GM23338 (cell line): ENCODE measurements around the gene POLD2. TPM values are rescaled to one million over a fixed set of nuclear protein-coding genes. Genes with fewer than 3 reads are reported as not detected.

ENCODE experiments used
- ATAC-seq: fragments of 200-7000 bp; cut with Tn5 transposase; 3 replicates; pipeline ENCODE4 v1.9.1; 2020
- DNase-seq: peaks from one replicate; pipeline ENCODE4 v3.0.0-alpha.2; 2015; ENCODE audit warnings: low spot score
- H2AFZ ChIP-seq: fragments of 200-600 bp; sonication (generic); 2 replicates; pipeline ENCODE4 v1.8.0; 2016; ENCODE audit warnings: antibody characterized with exemption, mild to moderate bottlenecking, moderate library complexity
- H3F3A ChIP-seq: fragments of 200-600 bp; sonication (generic); replicated peaks from 2 replicates; pipeline ENCODE4 v1.8.0; 2017; ENCODE audit warnings: antibody characterized with exemption, mixed run types, low read depth
- H3K27ac ChIP-seq: fragments of 200-600 bp; sonication (generic); 2 replicates; pipeline ENCODE4 v1.6.1; 2016; ENCODE audit warnings: low read depth
- H3K27me3 ChIP-seq: fragments of 200-600 bp; sonication (generic); 2 replicates; pipeline ENCODE4 v1.8.0; 2016; ENCODE audit warnings: mild to moderate bottlenecking, mixed run types, moderate library complexity; ENCODE audit not compliant: insufficient read depth
- H3K36me3 ChIP-seq: fragments of 200-600 bp; sonication (generic); 2 replicates; pipeline ENCODE4 v1.8.0; 2016; ENCODE audit warnings: mild to moderate bottlenecking; ENCODE audit not compliant: insufficient read depth
- H3K4me1 ChIP-seq: fragments of 200-600 bp; sonication (generic); 2 replicates; pipeline ENCODE4 v1.8.0; 2016; ENCODE audit warnings: mild to moderate bottlenecking, moderate library complexity; ENCODE audit not compliant: insufficient read depth
- H3K4me2 ChIP-seq: fragments of 200-600 bp; sonication (generic); 2 replicates; pipeline ENCODE4 v1.7.1; 2017; ENCODE audit warnings: mixed run types
- H3K4me3 ChIP-seq: fragments of 200-600 bp; sonication (generic); 2 replicates; pipeline ENCODE4 v1.6.1; 2016; ENCODE audit warnings: mixed run types
- H3K79me2 ChIP-seq: fragments of 200-600 bp; sonication (generic); replicated peaks from 2 replicates; pipeline ENCODE4 v1.8.0; 2017; ENCODE audit warnings: mild to moderate bottlenecking; ENCODE audit not compliant: insufficient read depth
- H3K9me2 ChIP-seq: fragments of 200-600 bp; sonication (generic); 2 replicates; pipeline ENCODE4 v1.8.0; 2017; ENCODE audit not compliant: insufficient read depth
- H4K20me1 ChIP-seq: fragments of 200-600 bp; sonication (generic); replicated peaks from 2 replicates; pipeline ENCODE4 v1.8.0; 2017; ENCODE audit warnings: mild to moderate bottlenecking; ENCODE audit not compliant: insufficient read depth
- H3K27ac Mint-ChIP-seq: 2 replicates; pipeline ENCODE4 v1.8.0; 2020; ENCODE audit warnings: inconsistent platforms, mild to moderate bottlenecking, moderate library complexity, mixed read lengths
- H3K27me3 Mint-ChIP-seq: 3 replicates; pipeline ENCODE4 v1.8.0; 2022; ENCODE audit warnings: low read depth, mild to moderate bottlenecking, moderate library complexity, mixed read lengths, inconsistent platforms; ENCODE audit not compliant: insufficient read depth, poor library complexity
- H3K36me3 Mint-ChIP-seq: 3 replicates; pipeline ENCODE4 v1.8.0; 2021; ENCODE audit warnings: low read depth, mild to moderate bottlenecking, inconsistent platforms, moderate library complexity, mixed read lengths
- H3K4me1 Mint-ChIP-seq: 3 replicates; pipeline ENCODE4 v1.8.0; 2020; ENCODE audit warnings: mild to moderate bottlenecking, inconsistent platforms, mixed read lengths
- H3K4me3 Mint-ChIP-seq: 3 replicates; pipeline ENCODE4 v1.8.0; 2021; ENCODE audit warnings: moderate library complexity, mild to moderate bottlenecking, inconsistent platforms, mixed read lengths
- H3K9me3 Mint-ChIP-seq: 3 replicates; pipeline ENCODE4 v1.8.0; 2020; ENCODE audit warnings: moderate library complexity, mild to moderate bottlenecking, inconsistent platforms, mixed read lengths
- CREB1 ChIP-seq: fragments of 250-450 bp; sonication (Bioruptor Pico); IDR thresholded peaks from 2 replicates; pipeline ENCODE4 v1.5.0; 2020; ENCODE audit warnings: low read depth, mild to moderate bottlenecking, moderate library complexity
- EZH2 ChIP-seq: fragments of 200-600 bp; sonication (generic); IDR thresholded peaks from one replicate; pipeline ENCODE4 v1.8.0; 2017; ENCODE audit warnings: antibody characterized with exemption, mild to moderate bottlenecking, low read depth; ENCODE audit not compliant: unreplicated experiment
- JUNB ChIP-seq: IDR thresholded peaks from one replicate; pipeline ENCODE4 v1.6.1; 2016; ENCODE audit warnings: antibody characterized with exemption; ENCODE audit not compliant: unreplicated experiment
- NANOG ChIP-seq: IDR thresholded peaks from 2 replicates; pipeline ENCODE4 v1.6.1; 2016; ENCODE audit warnings: antibody characterized with exemption, borderline replicate concordance
- STAT1 ChIP-seq: IDR thresholded peaks from one replicate; pipeline ENCODE4 v1.6.1; 2016; ENCODE audit warnings: antibody characterized with exemption; ENCODE audit not compliant: unreplicated experiment
- ZNF114 ChIP-seq: fragments of 250-450 bp; sonication (Bioruptor Pico); IDR thresholded peaks from 2 replicates; pipeline ENCODE4 v1.5.0; 2020; ENCODE audit warnings: mild to moderate bottlenecking, moderate library complexity
- ZNF331 ChIP-seq: fragments of 250-450 bp; sonication (Bioruptor Pico); IDR thresholded peaks from 2 replicates; pipeline ENCODE4 v1.5.0; 2020; ENCODE audit warnings: low read depth, mild to moderate bottlenecking, moderate library complexity
- polyA plus RNA-seq: library from polyadenylated mRNA; unstranded; fragments of >200 nt; fragmentation: Nextera tagmentation; extraction: Ambion mirVana; gene quantifications from 2 replicates; pipeline ENCODE4 v1.2.1, GENCODE V29; 2016
- total RNA-seq: library from RNA; depleted of rRNA; stranded (reverse); fragments of >200 nt; shearing (Covaris generic); gene quantifications from 2 replicates; pipeline ENCODE4 v1.2.3, GENCODE V29; 2014
- TF ChIP-seq, protein P1 (sequence below): fragments of 250-450 bp; sonication (Bioruptor Pico); IDR thresholded peaks from 2 replicates; pipeline ENCODE4 v1.5.0; 2020; ENCODE audit warnings: mild to moderate bottlenecking, moderate library complexity
- TF ChIP-seq, protein P2 (sequence below), 2 experiments: fragments of 200-600 bp in 1 of 2; sonication (generic) in 1 of 2; conservative IDR thresholded peaks; 2 replicates each; pipeline versions ENCODE4 v1.5.1 to v1.6.1; 2016 to 2017; ENCODE audit warnings: antibody characterized with exemption in 2 of 2, low read depth in 2 of 2, mild to moderate bottlenecking in 2 of 2, moderate library complexity in 1 of 2
- TF ChIP-seq, protein P3 (sequence below): IDR thresholded peaks from one replicate; pipeline ENCODE4 v1.6.1; 2018; ENCODE audit warnings: antibody characterized with exemption; ENCODE audit not compliant: unreplicated experiment
- TF ChIP-seq, protein P4 (sequence below): IDR thresholded peaks from 2 replicates; pipeline ENCODE4 v1.6.1; 2016; ENCODE audit warnings: antibody characterized with exemption

POLD2 gene
- total and polyA plus RNA-seq, 2 experiments from 2014 or later, result 101 to 127 TPM

DNA sequence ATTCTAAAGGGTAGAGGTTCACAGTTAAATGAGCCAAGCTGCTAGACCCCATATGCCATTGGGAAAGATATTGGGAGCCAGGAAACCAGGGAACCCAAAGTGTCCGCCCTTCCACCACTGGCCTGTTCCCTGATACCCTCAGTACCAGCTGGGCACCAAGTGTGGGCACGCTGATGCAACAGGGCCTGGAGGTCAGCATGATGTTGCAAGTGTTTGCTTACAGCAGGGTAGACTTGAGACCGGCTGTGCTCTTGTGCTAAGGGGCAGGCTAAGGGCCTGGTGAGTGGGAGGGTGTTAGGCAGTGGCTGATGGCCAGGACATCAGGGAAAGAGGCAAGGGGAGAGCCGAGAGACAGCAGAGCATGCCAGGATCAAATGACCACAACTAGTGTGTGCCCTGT lies 38.8 kb upstream of the POLD2 start (continued):
- TF ChIP-seq, protein P1, sequence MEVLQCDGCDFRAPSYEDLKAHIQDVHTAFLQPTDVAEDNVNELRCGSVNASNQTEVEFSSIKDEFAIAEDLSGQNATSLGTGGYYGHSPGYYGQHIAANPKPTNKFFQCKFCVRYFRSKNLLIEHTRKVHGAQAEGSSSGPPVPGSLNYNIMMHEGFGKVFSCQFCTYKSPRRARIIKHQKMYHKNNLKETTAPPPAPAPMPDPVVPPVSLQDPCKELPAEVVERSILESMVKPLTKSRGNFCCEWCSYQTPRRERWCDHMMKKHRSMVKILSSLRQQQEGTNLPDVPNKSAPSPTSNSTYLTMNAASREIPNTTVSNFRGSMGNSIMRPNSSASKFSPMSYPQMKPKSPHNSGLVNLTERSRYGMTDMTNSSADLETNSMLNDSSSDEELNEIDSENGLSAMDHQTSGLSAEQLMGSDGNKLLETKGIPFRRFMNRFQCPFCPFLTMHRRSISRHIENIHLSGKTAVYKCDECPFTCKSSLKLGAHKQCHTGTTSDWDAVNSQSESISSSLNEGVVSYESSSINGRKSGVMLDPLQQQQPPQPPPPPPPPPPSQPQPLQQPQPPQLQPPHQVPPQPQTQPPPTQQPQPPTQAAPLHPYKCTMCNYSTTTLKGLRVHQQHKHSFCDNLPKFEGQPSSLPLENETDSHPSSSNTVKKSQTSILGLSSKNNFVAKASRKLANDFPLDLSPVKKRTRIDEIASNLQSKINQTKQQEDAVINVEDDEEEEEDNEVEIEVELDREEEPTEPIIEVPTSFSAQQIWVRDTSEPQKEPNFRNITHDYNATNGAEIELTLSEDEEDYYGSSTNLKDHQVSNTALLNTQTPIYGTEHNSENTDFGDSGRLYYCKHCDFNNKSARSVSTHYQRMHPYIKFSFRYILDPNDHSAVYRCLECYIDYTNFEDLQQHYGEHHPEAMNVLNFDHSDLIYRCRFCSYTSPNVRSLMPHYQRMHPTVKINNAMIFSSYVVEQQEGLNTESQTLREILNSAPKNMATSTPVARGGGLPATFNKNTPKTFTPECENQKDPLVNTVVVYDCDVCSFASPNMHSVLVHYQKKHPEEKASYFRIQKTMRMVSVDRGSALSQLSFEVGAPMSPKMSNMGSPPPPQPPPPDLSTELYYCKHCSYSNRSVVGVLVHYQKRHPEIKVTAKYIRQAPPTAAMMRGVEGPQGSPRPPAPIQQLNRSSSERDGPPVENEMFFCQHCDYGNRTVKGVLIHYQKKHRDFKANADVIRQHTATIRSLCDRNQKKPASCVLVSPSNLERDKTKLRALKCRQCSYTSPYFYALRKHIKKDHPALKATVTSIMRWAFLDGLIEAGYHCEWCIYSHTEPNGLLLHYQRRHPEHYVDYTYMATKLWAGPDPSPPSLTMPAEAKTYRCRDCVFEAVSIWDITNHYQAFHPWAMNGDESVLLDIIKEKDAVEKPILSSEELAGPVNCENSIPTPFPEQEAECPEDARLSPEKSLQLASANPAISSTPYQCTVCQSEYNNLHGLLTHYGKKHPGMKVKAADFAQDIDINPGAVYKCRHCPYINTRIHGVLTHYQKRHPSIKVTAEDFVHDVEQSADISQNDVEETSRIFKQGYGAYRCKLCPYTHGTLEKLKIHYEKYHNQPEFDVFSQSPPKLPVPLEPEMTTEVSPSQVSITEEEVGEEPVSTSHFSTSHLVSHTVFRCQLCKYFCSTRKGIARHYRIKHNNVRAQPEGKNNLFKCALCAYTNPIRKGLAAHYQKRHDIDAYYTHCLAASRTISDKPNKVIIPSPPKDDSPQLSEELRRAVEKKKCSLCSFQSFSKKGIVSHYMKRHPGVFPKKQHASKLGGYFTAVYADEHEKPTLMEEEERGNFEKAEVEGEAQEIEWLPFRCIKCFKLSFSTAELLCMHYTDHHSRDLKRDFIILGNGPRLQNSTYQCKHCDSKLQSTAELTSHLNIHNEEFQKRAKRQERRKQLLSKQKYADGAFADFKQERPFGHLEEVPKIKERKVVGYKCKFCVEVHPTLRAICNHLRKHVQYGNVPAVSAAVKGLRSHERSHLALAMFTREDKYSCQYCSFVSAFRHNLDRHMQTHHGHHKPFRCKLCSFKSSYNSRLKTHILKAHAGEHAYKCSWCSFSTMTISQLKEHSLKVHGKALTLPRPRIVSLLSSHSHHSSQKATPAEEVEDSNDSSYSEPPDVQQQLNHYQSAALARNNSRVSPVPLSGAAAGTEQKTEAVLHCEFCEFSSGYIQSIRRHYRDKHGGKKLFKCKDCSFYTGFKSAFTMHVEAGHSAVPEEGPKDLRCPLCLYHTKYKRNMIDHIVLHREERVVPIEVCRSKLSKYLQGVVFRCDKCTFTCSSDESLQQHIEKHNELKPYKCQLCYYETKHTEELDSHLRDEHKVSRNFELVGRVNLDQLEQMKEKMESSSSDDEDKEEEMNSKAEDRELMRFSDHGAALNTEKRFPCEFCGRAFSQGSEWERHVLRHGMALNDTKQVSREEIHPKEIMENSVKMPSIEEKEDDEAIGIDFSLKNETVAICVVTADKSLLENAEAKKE (CRISPR knock-in tag), result no peak
- TF ChIP-seq EZH2 (no peak), NANOG (no peak), CREB1 (CRISPR knock-in tag) (no peak)

DNA sequence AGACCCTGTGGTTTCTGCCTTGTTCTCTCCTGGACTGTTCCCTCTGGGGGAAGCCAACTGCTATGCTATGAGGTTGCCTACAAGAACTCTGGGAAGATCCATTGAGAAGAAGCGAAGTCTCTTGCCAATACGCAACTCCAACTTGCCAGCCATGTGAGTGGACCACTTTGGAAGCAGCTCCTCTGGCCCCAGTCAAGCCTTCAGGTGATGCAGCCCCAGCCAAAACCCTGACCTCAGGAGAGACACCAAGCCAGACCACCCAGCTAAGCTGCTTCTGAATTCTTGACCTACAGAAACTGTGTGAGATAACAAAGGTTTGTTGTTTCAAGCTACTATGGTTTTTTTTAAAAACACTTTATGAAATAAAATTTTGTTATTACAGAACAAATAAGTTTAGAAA lies 38.0 kb upstream of the POLD2 start:
- no peak overlapping the region for H3K27ac Mint-ChIP-seq
- H3F3A ChIP-seq, result no peaks in the 10 kb centered on the region
- ATAC-seq, result no peak
- H3K36me3 ChIP-seq, result no peaks in the 10 kb centered on the region
- H3K4me2 ChIP-seq, result no peak overlapping the region
- H2AFZ ChIP-seq, result no peak overlapping the region
- peaks cover 13% of the 10 kb centered on the region for H3K4me1 Mint-ChIP-seq
- no peak overlapping the region for H3K4me3 Mint-ChIP-seq
- H3K4me3 ChIP-seq, result no peak overlapping the region
- H3K27ac ChIP-seq, result no peak overlapping the region
- H3K27me3 Mint-ChIP-seq, result peaks cover 1% of the 10 kb centered on the region
- no peak for DNase-seq
- peaks cover 6% of the 10 kb centered on the region; the same call in 2 of the 3 replicates for H3K9me3 Mint-ChIP-seq
- no peaks in the 10 kb centered on the region for H3K79me2 ChIP-seq
- H3K9me2 ChIP-seq, result no peaks in the 10 kb centered on the region
- H4K20me1 ChIP-seq, result no peaks in the 10 kb centered on the region
- no peaks in the 10 kb centered on the region for H3K36me3 Mint-ChIP-seq
- H3K27me3 ChIP-seq, result no peaks in the 10 kb centered on the region
- H3K4me1 ChIP-seq, result no peaks in the 10 kb centered on the region
- TF ChIP-seq, protein P2, sequence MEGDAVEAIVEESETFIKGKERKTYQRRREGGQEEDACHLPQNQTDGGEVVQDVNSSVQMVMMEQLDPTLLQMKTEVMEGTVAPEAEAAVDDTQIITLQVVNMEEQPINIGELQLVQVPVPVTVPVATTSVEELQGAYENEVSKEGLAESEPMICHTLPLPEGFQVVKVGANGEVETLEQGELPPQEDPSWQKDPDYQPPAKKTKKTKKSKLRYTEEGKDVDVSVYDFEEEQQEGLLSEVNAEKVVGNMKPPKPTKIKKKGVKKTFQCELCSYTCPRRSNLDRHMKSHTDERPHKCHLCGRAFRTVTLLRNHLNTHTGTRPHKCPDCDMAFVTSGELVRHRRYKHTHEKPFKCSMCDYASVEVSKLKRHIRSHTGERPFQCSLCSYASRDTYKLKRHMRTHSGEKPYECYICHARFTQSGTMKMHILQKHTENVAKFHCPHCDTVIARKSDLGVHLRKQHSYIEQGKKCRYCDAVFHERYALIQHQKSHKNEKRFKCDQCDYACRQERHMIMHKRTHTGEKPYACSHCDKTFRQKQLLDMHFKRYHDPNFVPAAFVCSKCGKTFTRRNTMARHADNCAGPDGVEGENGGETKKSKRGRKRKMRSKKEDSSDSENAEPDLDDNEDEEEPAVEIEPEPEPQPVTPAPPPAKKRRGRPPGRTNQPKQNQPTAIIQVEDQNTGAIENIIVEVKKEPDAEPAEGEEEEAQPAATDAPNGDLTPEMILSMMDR (conservative IDR thresholded peaks at IDR 0.05; ENCODE audit: low read depth in 2 of 2), result no peak
- TF ChIP-seq NANOG (no peak), ZNF331 (CRISPR knock-in tag) (no peak), JUNB (no peak), ZNF114 (CRISPR knock-in tag) (no peak), STAT1 (no peak)
- TF ChIP-seq, protein P3, sequence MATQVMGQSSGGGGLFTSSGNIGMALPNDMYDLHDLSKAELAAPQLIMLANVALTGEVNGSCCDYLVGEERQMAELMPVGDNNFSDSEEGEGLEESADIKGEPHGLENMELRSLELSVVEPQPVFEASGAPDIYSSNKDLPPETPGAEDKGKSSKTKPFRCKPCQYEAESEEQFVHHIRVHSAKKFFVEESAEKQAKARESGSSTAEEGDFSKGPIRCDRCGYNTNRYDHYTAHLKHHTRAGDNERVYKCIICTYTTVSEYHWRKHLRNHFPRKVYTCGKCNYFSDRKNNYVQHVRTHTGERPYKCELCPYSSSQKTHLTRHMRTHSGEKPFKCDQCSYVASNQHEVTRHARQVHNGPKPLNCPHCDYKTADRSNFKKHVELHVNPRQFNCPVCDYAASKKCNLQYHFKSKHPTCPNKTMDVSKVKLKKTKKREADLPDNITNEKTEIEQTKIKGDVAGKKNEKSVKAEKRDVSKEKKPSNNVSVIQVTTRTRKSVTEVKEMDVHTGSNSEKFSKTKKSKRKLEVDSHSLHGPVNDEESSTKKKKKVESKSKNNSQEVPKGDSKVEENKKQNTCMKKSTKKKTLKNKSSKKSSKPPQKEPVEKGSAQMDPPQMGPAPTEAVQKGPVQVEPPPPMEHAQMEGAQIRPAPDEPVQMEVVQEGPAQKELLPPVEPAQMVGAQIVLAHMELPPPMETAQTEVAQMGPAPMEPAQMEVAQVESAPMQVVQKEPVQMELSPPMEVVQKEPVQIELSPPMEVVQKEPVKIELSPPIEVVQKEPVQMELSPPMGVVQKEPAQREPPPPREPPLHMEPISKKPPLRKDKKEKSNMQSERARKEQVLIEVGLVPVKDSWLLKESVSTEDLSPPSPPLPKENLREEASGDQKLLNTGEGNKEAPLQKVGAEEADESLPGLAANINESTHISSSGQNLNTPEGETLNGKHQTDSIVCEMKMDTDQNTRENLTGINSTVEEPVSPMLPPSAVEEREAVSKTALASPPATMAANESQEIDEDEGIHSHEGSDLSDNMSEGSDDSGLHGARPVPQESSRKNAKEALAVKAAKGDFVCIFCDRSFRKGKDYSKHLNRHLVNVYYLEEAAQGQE, result no peak
- TF ChIP-seq, protein P4, sequence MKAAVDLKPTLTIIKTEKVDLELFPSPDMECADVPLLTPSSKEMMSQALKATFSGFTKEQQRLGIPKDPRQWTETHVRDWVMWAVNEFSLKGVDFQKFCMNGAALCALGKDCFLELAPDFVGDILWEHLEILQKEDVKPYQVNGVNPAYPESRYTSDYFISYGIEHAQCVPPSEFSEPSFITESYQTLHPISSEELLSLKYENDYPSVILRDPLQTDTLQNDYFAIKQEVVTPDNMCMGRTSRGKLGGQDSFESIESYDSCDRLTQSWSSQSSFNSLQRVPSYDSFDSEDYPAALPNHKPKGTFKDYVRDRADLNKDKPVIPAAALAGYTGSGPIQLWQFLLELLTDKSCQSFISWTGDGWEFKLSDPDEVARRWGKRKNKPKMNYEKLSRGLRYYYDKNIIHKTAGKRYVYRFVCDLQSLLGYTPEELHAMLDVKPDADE, result no peak
